Panc1 (cell line): ENCODE data around the gene SYT1.

Experiments
- CTCF ChIP-seq: fragments of 450-650 bp; IDR thresholded peaks from 2 replicates; pipeline ENCODE4 v1.5.1; 2017; ENCODE audit warnings: mild to moderate bottlenecking
- POLR2AphosphoS5 ChIP-seq: IDR thresholded peaks from 2 replicates; pipeline ENCODE4 v1.6.1; 2012; ENCODE audit warnings: mild to moderate bottlenecking, low read depth, low read length, moderate library complexity
- SIN3A ChIP-seq: IDR thresholded peaks from 2 replicates; pipeline ENCODE4 v1.6.1; 2012; ENCODE audit warnings: low read depth, mild to moderate bottlenecking, low read length, moderate library complexity, borderline replicate concordance; ENCODE audit not compliant: insufficient read depth

GRCh38 chr12:79021021-79021420 lies 156.4 kb downstream of the SYT1 start:
- TF ChIP-seq CTCF (no peak), POLR2AphosphoS5 (no peak), SIN3A (no peak)
